ENCODE data around the gene CTDSP2.
A peak's percentile ranks its signal among the peaks of the same experiment; 100 is the strongest.

CTDSP2 gene

GRCh38 chr12:57816001-57816854, 30.3 kb downstream of the CTDSP2 start:
- no peak for TF ChIP-seq CTCF (IDR thresholded peaks at IDR 0.05)
- Histone ChIP-seq H3K4me3 (no peak overlapping the region), H3K4me1 (peaks cover 0 to 46% (median 29%) of the 10 kb centered on the region in 4 donors), H3K27ac (peak overlapping the region; percentile 47 to 53), H3K36me3 (peaks cover 21 to 54% (median 31%) of the 10 kb centered on the region in 3 donors), H3K27me3 (no peaks in the 10 kb centered on the region), H3K9me3 (no peaks in the 10 kb centered on the region)
- intact Hi-C loops (cut with DNase I; ENCODE audit: low total_unique reads) = no loop called here
- DNase-seq = peak in 1 of 2 donors; percentile 44

DNA sequence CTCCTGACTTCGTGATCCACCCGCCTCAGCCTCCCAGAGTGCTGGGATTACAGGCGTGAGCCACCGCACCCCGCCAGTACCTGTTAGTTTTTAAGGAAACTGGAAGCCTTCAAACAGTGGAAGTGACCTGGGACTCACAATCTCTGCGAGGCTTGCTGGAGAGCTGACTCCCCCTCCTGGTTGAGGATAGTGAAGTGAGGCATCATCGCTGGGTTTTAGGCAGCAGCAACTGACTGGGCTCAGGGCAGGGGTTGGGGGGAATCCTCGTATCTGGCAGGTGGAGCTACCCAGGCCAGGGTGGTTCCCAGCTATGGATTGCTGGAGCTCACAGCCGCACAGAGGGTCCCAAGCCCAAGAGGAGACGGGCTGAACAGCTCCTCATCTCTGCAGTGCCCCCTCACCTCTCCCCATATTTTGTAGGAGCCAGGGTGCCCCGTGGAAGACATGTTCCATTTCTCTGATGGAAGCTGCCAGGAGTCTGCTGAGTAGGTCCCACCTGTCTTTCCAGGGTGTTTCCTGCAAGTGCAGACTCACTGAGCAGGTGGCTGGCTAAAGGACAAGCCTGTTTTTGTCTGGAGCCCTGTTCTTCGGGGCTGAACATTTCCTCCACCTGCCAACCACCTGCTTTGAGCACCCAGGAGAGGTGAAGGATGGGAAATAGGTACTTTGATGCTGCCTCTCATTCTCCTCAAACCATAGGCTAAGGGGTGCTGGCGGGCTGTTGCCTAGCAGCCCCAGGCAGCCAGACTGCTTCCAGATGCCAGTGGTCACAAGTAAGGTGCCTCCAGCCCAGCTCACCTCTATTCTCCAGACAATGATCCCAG, 31.1 kb downstream of the CTDSP2 start:
- Histone ChIP-seq H3K4me3 (no peak overlapping the region), H3K27me3 (no peaks in the 10 kb centered on the region), H3K4me1 (peaks cover 0 to 46% (median 29%) of the 10 kb centered on the region in 4 donors), H3K9me3 (no peaks in the 10 kb centered on the region), H3K36me3 (peaks cover 14 to 54% (median 30%) of the 10 kb centered on the region in 3 donors), H3K27ac (peak overlapping the region in 1 of 2 donors; percentile 47)
- intact Hi-C loops (cut with DNase I; ENCODE audit: low total_unique reads) = no loop called here
- peak in 1 of 2 donors; percentile 65 for DNase-seq
- no peak for TF ChIP-seq CTCF (IDR thresholded peaks at IDR 0.05)

GRCh38 chr12:57813971-57814772, 32.4 kb downstream of the CTDSP2 start:
- TF ChIP-seq CTCF (IDR thresholded peaks at IDR 0.05) = peak; percentile 15 to 26
- no peaks in the 10 kb centered on the region for H3K9me3 ChIP-seq
- H3K27ac ChIP-seq = peak overlapping the region; percentile 2 to 29
- H3K4me3 ChIP-seq = no peak overlapping the region
- H3K4me1 ChIP-seq = peaks cover 0 to 46% (median 29%) of the 10 kb centered on the region in 4 donors
- intact Hi-C loops (cut with DNase I; ENCODE audit: low total_unique reads) = no loop called here
- peaks cover 13 to 54% (median 29%) of the 10 kb centered on the region in 3 donors for H3K36me3 ChIP-seq
- DNase-seq = peak in 1 of 2 donors; percentile 72
- no peaks in the 10 kb centered on the region for H3K27me3 ChIP-seq

DNA sequence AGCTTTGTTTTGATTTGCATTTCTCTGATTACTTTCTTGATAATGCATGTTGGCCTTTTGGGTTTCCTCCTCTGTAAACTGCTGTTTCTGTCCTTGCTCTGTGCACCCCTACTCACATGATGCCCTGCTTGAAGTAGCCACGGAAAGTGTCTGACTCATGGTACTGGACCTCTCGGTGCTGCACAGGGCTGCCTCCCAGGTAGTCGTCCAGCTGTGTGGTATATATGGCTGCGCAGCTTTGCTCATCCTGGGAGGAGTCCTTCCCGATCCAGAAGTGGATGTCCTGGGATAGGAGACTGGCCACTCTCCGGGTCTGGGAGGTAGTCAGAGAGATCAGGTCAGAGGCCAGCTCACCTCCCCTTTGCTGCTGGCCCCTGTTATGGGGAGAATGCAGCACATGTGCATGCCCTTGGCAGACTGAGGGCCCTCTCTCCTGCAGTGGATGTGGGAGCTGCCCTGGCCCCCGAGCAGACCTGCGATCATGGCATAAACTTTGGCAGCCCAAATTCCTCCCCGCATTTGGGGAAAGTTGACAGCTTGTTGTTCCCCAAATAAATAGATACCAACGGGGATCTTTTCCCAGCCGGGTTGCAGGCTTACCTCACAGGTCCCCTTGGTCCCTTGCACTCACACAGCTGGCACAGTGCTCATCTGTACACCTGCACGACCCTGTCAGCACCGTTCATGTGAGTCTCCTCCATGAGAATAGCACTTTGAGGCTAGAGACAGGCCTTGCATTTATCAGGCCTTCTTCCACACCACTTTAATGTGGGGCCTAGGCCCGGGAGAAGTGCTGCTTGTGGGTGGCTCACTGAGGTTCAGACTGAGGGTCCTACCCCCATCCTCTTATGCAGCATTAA, 33.2 kb downstream of the CTDSP2 start:
- H3K4me1 ChIP-seq = peaks cover 0 to 46% (median 29%) of the 10 kb centered on the region in 4 donors
- intact Hi-C loops (cut with DNase I; ENCODE audit: low total_unique reads) = no loop called here
- no peak overlapping the region for H3K27ac ChIP-seq
- no peak for TF ChIP-seq CTCF (IDR thresholded peaks at IDR 0.05)
- H3K4me3 ChIP-seq = no peak overlapping the region
- no peaks in the 10 kb centered on the region for H3K27me3 ChIP-seq
- no peaks in the 10 kb centered on the region for H3K9me3 ChIP-seq
- peaks cover 10 to 54% (median 29%) of the 10 kb centered on the region in 3 donors for H3K36me3 ChIP-seq
- peak in 1 of 2 donors; percentile 60 for DNase-seq
